Measurements from ENCODE around the gene KCNIP4.
A peak's percentile ranks its signal among the peaks of the same experiment; 100 is the strongest.

KCNIP4 gene

GRCh38 chr4:21769404-21770147 is 179.0 kb downstream of the KCNIP4 start:
- DNase-seq (ENCODE audit: extremely low spot score, insufficient read length, low read depth), result no peak
- FAIRE-seq, result no peak

- FAIRE-seq, result no peak
- no peak for DNase-seq (ENCODE audit: extremely low spot score, insufficient read length, low read depth)
Observed at GRCh38 chr4:21768349-21769310, 179.9 kb downstream of the KCNIP4 start.

GRCh38 chr4:21765810-21766407 is 182.7 kb downstream of the KCNIP4 start:
- peak; percentile 81 for FAIRE-seq
- no peak for DNase-seq (ENCODE audit: extremely low spot score, insufficient read length, low read depth)

GRCh38 chr4:21763855-21764254 is 184.7 kb downstream of the KCNIP4 start:
- FAIRE-seq (no peak), DNase-seq (ENCODE audit: extremely low spot score, insufficient read length, low read depth) (no peak)

- no peak for DNase-seq (ENCODE audit: extremely low spot score, insufficient read length, low read depth)
- FAIRE-seq, result no peak
Observed at GRCh38 chr4:21757248-21757647, 191.3 kb downstream of the KCNIP4 start.

- DNase-seq (ENCODE audit: extremely low spot score, insufficient read length, low read depth) (no peak), FAIRE-seq (no peak)
Observed at GRCh38 chr4:21753084-21753760, 195.3 kb downstream of the KCNIP4 start.

GRCh38 chr4:21752616-21753015 is 196.0 kb downstream of the KCNIP4 start:
- DNase-seq (ENCODE audit: extremely low spot score, insufficient read length, low read depth) (no peak), FAIRE-seq (no peak)

- FAIRE-seq (no peak), DNase-seq (ENCODE audit: extremely low spot score, insufficient read length, low read depth) (no peak)
Observed at GRCh38 chr4:21749924-21750323, 198.6 kb downstream of the KCNIP4 start.

- no peak for FAIRE-seq
- no peak for DNase-seq (ENCODE audit: extremely low spot score, insufficient read length, low read depth)
Observed at GRCh38 chr4:21749412-21749811, 199.2 kb downstream of the KCNIP4 start.

- FAIRE-seq, result no peak
- no peak for DNase-seq (ENCODE audit: extremely low spot score, insufficient read length, low read depth)
Observed at GRCh38 chr4:21744046-21744445, 204.5 kb downstream of the KCNIP4 start.

- FAIRE-seq, result no peak
- DNase-seq (ENCODE audit: extremely low spot score, insufficient read length, low read depth), result no peak
Observed at GRCh38 chr4:21742326-21742725, 206.2 kb downstream of the KCNIP4 start.

- DNase-seq (ENCODE audit: extremely low spot score, insufficient read length, low read depth) (no peak), FAIRE-seq (no peak)
Observed at GRCh38 chr4:21738821-21739220, 209.8 kb downstream of the KCNIP4 start.

GRCh38 chr4:21735866-21736265 is 212.7 kb downstream of the KCNIP4 start:
- no peak for DNase-seq (ENCODE audit: extremely low spot score, insufficient read length, low read depth)
- FAIRE-seq, result no peak

GRCh38 chr4:21733894-21734630 is 214.5 kb downstream of the KCNIP4 start:
- FAIRE-seq (no peak), DNase-seq (ENCODE audit: extremely low spot score, insufficient read length, low read depth) (no peak)

- DNase-seq (ENCODE audit: extremely low spot score, insufficient read length, low read depth) (no peak), FAIRE-seq (no peak)
Observed at GRCh38 chr4:21728304-21728703, 220.3 kb downstream of the KCNIP4 start.

GRCh38 chr4:21726255-21726815 is 222.2 kb downstream of the KCNIP4 start:
- no peak for DNase-seq (ENCODE audit: extremely low spot score, insufficient read length, low read depth)

GRCh38 chr4:21722157-21722839 is 226.3 kb downstream of the KCNIP4 start:
- FAIRE-seq (no peak), DNase-seq (ENCODE audit: extremely low spot score, insufficient read length, low read depth) (no peak)

More at GRCh38 chr4:21726255-21726815, 222.2 kb downstream of the KCNIP4 start:
- FAIRE-seq, result no peak

- DNase-seq (ENCODE audit: extremely low spot score, insufficient read length, low read depth), result no peak
Observed at GRCh38 chr4:21716531-21716930, 232.0 kb downstream of the KCNIP4 start.

More at GRCh38 chr4:21716531-21716930, 232.0 kb downstream of the KCNIP4 start:
- no peak for FAIRE-seq
